Endometrium (tissue), 2 donors: ENCODE data around the gene FAM217A.

Experiments
- FAIRE-seq: peaks from 2 replicates; lab custom pipeline; 2012; peaks lifted over from hg19 to GRCh38; lab: Jason Lieb, UNC
- donor health status: control.
- donor health status: control.

The FAM217A gene

DNA sequence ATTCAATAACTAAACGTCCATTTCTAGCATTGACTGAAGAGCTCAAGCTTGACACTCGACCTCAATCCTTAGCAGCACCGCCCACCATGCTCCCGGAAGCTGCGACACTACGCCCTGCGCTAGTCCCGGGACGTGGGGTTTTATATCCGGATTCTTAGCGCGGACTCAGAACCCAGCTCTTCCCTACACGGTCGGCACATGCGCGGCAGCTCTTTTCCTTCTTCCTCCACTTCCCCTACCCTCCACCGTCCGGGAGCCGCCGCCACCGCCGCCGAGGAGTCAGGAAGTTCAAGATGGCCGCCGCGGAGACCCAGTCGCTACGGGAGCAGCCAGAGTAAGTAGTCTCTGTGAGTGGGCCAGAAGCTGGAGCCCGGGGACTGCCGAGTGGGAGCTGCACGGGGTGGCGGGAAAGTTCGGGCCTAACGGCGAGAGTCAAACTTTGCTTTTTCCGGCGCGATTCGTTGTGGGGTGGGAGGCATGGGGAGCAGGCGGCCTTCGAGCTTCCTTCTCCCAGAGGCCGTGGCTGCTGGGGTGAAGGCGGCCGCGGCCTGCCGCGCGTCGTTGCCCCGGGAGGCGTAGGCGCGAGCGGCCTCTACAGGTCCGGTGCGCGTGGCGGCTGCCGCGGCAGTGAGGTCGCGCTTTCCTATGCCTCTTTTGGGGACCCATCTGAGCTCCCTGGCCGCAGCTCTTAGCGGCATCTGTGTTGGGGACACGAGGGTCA is 57.6 kb downstream of the FAM217A start:
- peak; percentile 80 for FAIRE-seq

GRCh38 chr6:4020822-4021132 is 58.2 kb downstream of the FAM217A start:
- no peak for FAIRE-seq

DNA sequence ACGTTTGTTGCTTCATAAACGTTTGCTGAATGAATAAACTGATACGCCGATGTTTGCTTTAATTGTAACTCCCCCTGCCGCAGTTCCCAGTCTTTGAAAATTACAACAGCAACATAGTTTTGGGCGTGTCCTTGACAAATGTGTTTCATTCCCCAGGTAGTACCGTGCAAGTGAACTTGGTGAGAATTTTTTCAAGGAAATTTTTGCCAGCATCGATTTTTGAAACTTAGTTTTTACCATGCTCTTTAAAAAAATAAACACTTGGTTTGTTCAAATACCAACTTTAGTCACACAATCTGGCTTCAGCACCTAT is 60.1 kb downstream of the FAM217A start:
- no peak for FAIRE-seq
